Caco-2 (cell line): ENCODE measurements around the gene CDRT4. TPM values are rescaled to one million over a fixed set of nuclear protein-coding genes. Genes with fewer than 3 reads are reported as not detected.

Source experiments
- BruUV-seq: library from RNA; stranded (reverse); fragments of 400-500 nt; replicated peaks from 2 replicates; lab custom pipeline; 2021; lab: Mats Ljungman, UMichigan
- CTCF ChIA-PET: fragments of 300-600 bp; sonication (Branson Sonifier 250); formaldehyde crosslinking; loops from one replicate; lab custom pipeline; 2022; ENCODE audit warnings: antibody characterized with exemption; lab: Charles Lee
- POLR2A ChIA-PET: fragments of 300-600 bp; sonication (Branson Sonifier 250); formaldehyde crosslinking; loops from one replicate; lab custom pipeline; 2022; ENCODE audit warnings: antibody characterized with exemption; lab: Charles Lee
- DNase-seq, 2 experiments: peaks; one replicate each; pipeline versions ENCODE4 v3.0.0 to v3.0.0-alpha.2; 2020 to 2022
- H3K27me3 ChIP-seq: replicated peaks from 2 replicates; pipeline ENCODE4 v1.6.0; 2011; ENCODE audit warnings: low read length; ENCODE audit not compliant: control insufficient read depth, insufficient read depth
- H3K36me3 ChIP-seq: 2 replicates; pipeline ENCODE4 v1.5.1; 2011; ENCODE audit warnings: low read length; ENCODE audit not compliant: control insufficient read depth, insufficient read depth
- H3K4me1 ChIP-seq: fragments of 250-450 bp; sonication (Bioruptor Pico); 2 replicates; pipeline ENCODE4 v1.5.1; 2020; ENCODE audit warnings: mild to moderate bottlenecking
- H3K4me3 ChIP-seq: 2 replicates; pipeline ENCODE4 v1.5.1; 2011; ENCODE audit warnings: low read depth, mild to moderate bottlenecking, control low read depth, low read length
- H3K9me3 ChIP-seq: fragments of 250-450 bp; sonication (Bioruptor Pico); 2 replicates; pipeline ENCODE4 v1.5.1; 2020; ENCODE audit warnings: mild to moderate bottlenecking, moderate library complexity
- H3K27ac Mint-ChIP-seq: one replicate; pipeline ENCODE4 v1.8.0; 2022; ENCODE audit warnings: mixed read lengths; ENCODE audit not compliant: unreplicated experiment
- H3K27me3 Mint-ChIP-seq: one replicate; pipeline ENCODE4 v1.8.0; 2022; ENCODE audit warnings: mixed read lengths; ENCODE audit not compliant: insufficient read depth, unreplicated experiment
- H3K36me3 Mint-ChIP-seq: one replicate; pipeline ENCODE4 v1.8.0; 2022; ENCODE audit warnings: mild to moderate bottlenecking, mixed read lengths; ENCODE audit not compliant: insufficient read depth, unreplicated experiment
- H3K4me1 Mint-ChIP-seq: one replicate; pipeline ENCODE4 v1.8.0; 2022; ENCODE audit warnings: low read depth, mixed read lengths; ENCODE audit not compliant: unreplicated experiment
- H3K4me3 Mint-ChIP-seq: one replicate; pipeline ENCODE4 v1.8.0; 2022; ENCODE audit warnings: mild to moderate bottlenecking, moderate library complexity, mixed read lengths; ENCODE audit not compliant: unreplicated experiment
- H3K9me3 Mint-ChIP-seq: one replicate; pipeline ENCODE4 v1.8.0; 2022; ENCODE audit warnings: mixed read lengths; ENCODE audit not compliant: unreplicated experiment
- intact Hi-C: fragments of 100-400 bp; cut with micrococcal nuclease; formaldehyde crosslinking; loops from one replicate; pipeline ENCODE4 v1.10.0; 2022; ENCODE audit not compliant: unreplicated experiment
- total RNA-seq: library from RNA; stranded (reverse); gene quantifications from 2 replicates; pipeline ENCODE4 v1.2.3, GENCODE V29; 2022
- TF ChIP-seq, protein P1 (sequence below), 2 experiments: fragments of 200-600 bp in 1 of 2; IDR thresholded peaks; 1 replicate in 1 of 2; 2 replicates in 1 of 2; pipeline versions ENCODE4 v1.5.1 to v1.8.0; 2011 to 2022; ENCODE audit warnings: antibody characterized with exemption in 1 of 2, control low read depth in 1 of 2, inconsistent platforms in 1 of 2, low read depth in 1 of 2, low read length in 1 of 2, mild to moderate bottlenecking in 1 of 2, moderate library complexity in 1 of 2; ENCODE audit not compliant: insufficient read depth in 1 of 2, severe bottlenecking in 1 of 2, unreplicated experiment in 1 of 2

CDRT4 gene
- total RNA-seq, 1 experiment from 2014 or later: 6.3 TPM

DNA sequence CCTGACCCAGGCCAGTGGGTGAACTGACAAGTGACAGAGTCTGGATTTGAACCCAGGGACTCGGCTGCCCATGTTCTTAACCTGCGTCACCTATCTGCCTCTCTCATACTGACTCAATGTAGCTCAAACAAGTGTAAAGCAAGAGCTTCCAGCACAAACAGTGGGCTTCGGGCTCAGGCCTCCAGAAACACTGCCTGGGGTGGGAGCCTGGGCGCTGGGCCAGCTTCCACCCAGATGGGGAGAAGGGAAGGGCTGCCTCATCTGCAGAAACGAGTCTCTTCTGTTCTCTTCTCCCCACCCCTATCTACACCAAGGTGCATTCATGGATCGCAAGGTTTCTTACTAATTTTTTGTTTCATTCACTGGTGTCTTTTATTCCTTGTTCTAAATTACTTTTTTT lies 1.3 kb downstream of the CDRT4 start:
- H3K4me1 Mint-ChIP-seq: peaks cover 16% of the 10 kb centered on the region
- no peak overlapping the region for H3K27ac Mint-ChIP-seq
- TF ChIP-seq, protein P1, sequence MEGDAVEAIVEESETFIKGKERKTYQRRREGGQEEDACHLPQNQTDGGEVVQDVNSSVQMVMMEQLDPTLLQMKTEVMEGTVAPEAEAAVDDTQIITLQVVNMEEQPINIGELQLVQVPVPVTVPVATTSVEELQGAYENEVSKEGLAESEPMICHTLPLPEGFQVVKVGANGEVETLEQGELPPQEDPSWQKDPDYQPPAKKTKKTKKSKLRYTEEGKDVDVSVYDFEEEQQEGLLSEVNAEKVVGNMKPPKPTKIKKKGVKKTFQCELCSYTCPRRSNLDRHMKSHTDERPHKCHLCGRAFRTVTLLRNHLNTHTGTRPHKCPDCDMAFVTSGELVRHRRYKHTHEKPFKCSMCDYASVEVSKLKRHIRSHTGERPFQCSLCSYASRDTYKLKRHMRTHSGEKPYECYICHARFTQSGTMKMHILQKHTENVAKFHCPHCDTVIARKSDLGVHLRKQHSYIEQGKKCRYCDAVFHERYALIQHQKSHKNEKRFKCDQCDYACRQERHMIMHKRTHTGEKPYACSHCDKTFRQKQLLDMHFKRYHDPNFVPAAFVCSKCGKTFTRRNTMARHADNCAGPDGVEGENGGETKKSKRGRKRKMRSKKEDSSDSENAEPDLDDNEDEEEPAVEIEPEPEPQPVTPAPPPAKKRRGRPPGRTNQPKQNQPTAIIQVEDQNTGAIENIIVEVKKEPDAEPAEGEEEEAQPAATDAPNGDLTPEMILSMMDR (IDR thresholded peaks at IDR 0.05; ENCODE audit: insufficient read depth in 1 of 2, low read depth in 1 of 2, low read length in 1 of 2, severe bottlenecking in 1 of 2, unreplicated experiment in 1 of 2): no peak
- H3K9me3 Mint-ChIP-seq: no peaks in the 10 kb centered on the region
- H3K36me3 Mint-ChIP-seq: no peaks in the 10 kb centered on the region
- Histone ChIP-seq H3K9me3 (no peaks in the 10 kb centered on the region), H3K4me3 (no peak overlapping the region), H3K36me3 (no peaks in the 10 kb centered on the region), H3K4me1 (no peaks in the 10 kb centered on the region), H3K27me3 (no peaks in the 10 kb centered on the region)
- intact Hi-C loops: no loop called here
- no peak overlapping the region for H3K4me3 Mint-ChIP-seq
- no peaks in the 10 kb centered on the region for H3K27me3 Mint-ChIP-seq
- no TSS peak for BruUV-seq
- POLR2A ChIA-PET: no interaction called here
- DNase-seq: no peak
- CTCF ChIA-PET: no interaction called here

DNA sequence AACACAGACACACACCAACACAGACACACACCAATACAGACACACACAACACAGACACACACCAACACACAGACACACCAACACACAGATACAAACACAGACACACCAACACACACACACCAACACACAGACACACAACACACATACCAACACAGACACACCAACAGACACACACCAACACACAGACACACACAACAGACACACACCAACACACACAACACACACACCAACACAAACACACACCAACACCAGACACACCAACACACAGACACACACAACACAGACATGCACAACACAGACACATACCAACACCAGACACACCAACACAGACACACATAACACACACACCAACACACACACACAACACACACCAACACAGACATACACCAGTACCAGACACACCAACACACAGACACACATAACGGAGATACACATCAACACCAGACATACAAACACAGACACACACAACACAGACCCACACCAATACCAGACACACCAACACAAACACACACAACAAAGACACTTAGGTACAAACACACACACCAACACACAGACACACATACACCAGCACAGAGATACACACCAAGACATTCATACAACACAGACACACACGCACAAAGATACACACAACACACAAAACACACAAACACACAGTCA lies 2.2 kb downstream of the CDRT4 start:
- no peaks in the 10 kb centered on the region for H3K9me3 Mint-ChIP-seq
- TF ChIP-seq, protein P1 (IDR thresholded peaks at IDR 0.05; ENCODE audit: insufficient read depth in 1 of 2, low read depth in 1 of 2, low read length in 1 of 2, severe bottlenecking in 1 of 2, unreplicated experiment in 1 of 2): no peak
- H3K36me3 Mint-ChIP-seq: no peaks in the 10 kb centered on the region
- no peak overlapping the region for H3K27ac Mint-ChIP-seq
- DNase-seq: no peak
- no peaks in the 10 kb centered on the region for H3K4me1 ChIP-seq
- H3K27me3 ChIP-seq: no peaks in the 10 kb centered on the region
- no peak overlapping the region for H3K4me3 Mint-ChIP-seq
- no peak overlapping the region for H3K4me3 ChIP-seq
- ChIA-PET POLR2A (no interaction called here), CTCF (no interaction called here)
- peaks cover 16% of the 10 kb centered on the region for H3K4me1 Mint-ChIP-seq
- BruUV-seq: no TSS peak
- H3K9me3 ChIP-seq: no peaks in the 10 kb centered on the region
- intact Hi-C loops: no loop called here
- no peaks in the 10 kb centered on the region for H3K27me3 Mint-ChIP-seq
- H3K36me3 ChIP-seq: no peaks in the 10 kb centered on the region

DNA sequence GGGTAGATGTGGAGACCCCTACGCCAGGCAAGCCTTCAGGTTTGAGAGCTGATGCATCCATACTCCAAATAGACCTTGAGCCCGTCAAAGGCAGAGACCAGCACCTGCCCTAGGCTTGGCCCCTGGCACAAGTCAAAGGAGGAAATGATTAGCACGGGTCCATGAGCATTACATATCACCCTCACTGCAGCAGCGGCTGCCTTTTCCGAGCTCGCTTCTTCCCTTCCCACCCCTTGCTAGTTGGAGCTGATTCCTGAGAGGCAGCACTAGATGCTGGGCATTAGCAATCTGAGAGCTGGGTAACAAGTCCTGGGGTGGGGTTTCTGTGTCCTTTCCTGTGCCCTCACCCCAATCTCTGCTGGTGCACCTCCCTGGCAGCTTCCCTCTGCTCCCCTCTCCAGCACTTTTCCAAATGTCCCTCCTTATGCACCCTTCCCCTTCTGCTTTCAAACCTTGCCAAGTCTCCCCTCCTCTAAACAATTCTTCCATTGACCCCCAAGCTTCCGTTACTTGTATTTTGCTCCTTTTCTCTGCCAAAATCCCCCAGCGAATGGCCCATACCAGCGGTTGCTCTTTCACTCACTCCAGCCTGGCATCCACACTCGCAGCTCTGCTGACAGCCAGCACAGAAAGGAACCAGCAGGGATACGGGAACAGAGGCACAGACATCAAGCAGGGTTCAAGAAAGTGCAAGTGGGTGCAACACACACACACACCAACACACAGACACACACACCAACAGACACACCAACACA lies 3.0 kb downstream of the CDRT4 start:
- Mint-ChIP-seq H3K27ac (no peak overlapping the region), H3K4me1 (peaks cover 16% of the 10 kb centered on the region), H3K27me3 (no peaks in the 10 kb centered on the region), H3K9me3 (no peaks in the 10 kb centered on the region), H3K36me3 (no peaks in the 10 kb centered on the region), H3K4me3 (no peak overlapping the region)
- H3K4me1 ChIP-seq: no peaks in the 10 kb centered on the region
- H3K9me3 ChIP-seq: no peaks in the 10 kb centered on the region
- no TSS peak for BruUV-seq
- CTCF ChIA-PET: interaction anchor here (0.5 to 0.6 kb wide), 2 partner anchors 25 to 431 kb away, joined by 3 read pairs; no protein-coding TSS in a partner anchor
- no peak for DNase-seq
- POLR2A ChIA-PET: no interaction called here
- intact Hi-C loops: no loop called here
- H3K4me3 ChIP-seq: no peak overlapping the region
- no peaks in the 10 kb centered on the region for H3K36me3 ChIP-seq
- TF ChIP-seq, protein P1 (IDR thresholded peaks at IDR 0.05; ENCODE audit: insufficient read depth in 1 of 2, low read depth in 1 of 2, low read length in 1 of 2, severe bottlenecking in 1 of 2, unreplicated experiment in 1 of 2): no peak
- H3K27me3 ChIP-seq: no peaks in the 10 kb centered on the region
